ENCODE data around the gene ZNF525.
A peak's percentile ranks its signal among the peaks of the same experiment; 100 is the strongest.

DNA sequence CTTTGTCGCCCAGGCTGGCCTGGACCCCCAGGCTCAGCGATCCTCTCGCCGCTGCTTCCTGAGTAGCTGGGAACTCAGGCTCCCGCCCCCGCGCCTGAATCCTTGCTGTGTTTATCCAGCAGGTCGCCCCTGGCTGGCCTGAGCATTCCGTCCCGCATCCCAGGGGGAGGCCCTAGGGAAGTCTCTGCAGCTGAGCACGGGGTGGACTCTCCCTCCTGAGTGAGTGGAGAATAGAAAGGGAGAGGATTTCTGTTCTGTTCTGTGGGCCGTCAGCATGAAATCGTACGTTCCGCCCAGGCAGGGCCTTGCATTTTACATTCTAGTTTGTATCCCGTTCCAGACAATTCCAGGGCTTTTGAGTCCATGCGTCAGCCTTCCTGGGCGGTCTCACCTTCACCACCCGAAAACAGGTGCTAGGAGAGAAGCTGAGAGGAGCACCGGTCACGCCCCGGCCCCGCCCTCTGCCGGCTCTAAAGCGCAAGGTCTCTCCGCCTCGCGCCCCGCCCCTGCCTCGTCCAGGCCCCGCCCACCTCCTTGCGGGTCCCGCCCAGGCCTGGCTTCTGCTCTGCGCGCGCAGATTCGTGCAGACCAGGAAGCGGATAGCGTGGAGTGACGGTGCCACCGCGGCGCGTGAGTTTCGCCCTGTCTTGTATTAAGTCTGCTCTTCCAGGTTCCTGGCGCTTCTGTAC, 66.0 kb downstream of the ZNF525 start, which contains the start of gene ZNF761:
- TF ChIP-seq, protein P1, sequence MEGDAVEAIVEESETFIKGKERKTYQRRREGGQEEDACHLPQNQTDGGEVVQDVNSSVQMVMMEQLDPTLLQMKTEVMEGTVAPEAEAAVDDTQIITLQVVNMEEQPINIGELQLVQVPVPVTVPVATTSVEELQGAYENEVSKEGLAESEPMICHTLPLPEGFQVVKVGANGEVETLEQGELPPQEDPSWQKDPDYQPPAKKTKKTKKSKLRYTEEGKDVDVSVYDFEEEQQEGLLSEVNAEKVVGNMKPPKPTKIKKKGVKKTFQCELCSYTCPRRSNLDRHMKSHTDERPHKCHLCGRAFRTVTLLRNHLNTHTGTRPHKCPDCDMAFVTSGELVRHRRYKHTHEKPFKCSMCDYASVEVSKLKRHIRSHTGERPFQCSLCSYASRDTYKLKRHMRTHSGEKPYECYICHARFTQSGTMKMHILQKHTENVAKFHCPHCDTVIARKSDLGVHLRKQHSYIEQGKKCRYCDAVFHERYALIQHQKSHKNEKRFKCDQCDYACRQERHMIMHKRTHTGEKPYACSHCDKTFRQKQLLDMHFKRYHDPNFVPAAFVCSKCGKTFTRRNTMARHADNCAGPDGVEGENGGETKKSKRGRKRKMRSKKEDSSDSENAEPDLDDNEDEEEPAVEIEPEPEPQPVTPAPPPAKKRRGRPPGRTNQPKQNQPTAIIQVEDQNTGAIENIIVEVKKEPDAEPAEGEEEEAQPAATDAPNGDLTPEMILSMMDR (IDR thresholded peaks at IDR 0.05), result peak in 2 of 3 experiments; percentile 45 to 49
- no peak for TF ChIP-seq EP300 (IDR thresholded peaks at IDR 0.05)
